ENCODE data around the gene CFAP161.

The CFAP161 gene

DNA sequence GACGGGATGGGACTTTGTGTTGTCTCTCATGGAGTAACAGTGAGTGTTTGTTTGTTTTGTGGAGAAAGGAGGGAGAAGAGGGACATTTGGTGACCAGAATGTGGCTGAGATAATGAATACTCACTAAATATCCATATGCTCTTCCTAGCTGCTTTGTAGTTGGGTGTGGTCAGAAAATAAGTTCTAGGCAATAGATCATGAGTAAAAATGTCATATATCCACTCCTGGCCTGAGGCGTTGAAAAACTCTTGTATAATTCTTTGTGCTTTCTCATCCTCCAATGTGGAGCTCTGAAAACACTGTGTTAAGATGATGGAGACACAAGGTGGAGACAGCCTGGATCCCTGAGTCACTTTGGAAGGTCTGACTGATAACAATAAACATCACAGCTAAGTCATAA is 34.6 kb downstream of the CFAP161 start:
- Histone ChIP-seq H3K36me3 (ENCODE audit: control insufficient read depth, insufficient read depth, low read length) (no peaks in the 10 kb centered on the region), H3K4me1 (ENCODE audit: control insufficient read depth, insufficient read depth, low read length) (no peaks in the 10 kb centered on the region), H3K4me3 (ENCODE audit: low read length) (no peak overlapping the region), H3K27ac (ENCODE audit: low read length) (no peak overlapping the region), H3K27me3 (ENCODE audit: control insufficient read depth, insufficient read depth, low read length) (no peaks in the 10 kb centered on the region), H3K9me3 (ENCODE audit: control insufficient read depth, insufficient read depth, low read length) (no peaks in the 10 kb centered on the region)
- WGBS (ENCODE audit: insufficient coverage, insufficient read length) = no CpG with 5 or more reads among the region's 2 CpGs
- DNase-seq (ENCODE audit: low read depth, low spot score) = no peak

DNA sequence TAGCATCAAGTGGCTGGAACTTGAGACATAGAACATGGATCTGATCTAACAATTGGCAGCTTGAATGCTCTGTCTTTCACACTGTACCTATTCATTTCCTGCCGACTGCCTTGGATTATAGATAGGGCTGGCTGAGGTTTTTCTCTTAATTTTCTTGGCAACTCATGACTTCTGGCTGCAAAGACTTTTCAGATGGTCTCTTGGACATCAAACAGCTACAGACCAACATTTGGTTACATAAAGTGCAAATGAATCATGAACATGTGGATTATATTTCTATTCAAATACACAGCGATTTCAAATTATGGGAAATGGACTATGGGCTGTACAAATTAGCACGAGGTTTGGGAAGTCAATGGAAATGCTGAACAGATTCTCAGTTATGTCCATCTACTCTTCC is 36.4 kb downstream of the CFAP161 start:
- H3K27ac ChIP-seq (ENCODE audit: low read length) = no peak overlapping the region
- no CpG with 5 or more reads among the region's 3 CpGs for WGBS (ENCODE audit: insufficient coverage, insufficient read length)
- no peak for DNase-seq (ENCODE audit: low read depth, low spot score)
- H3K27me3 ChIP-seq (ENCODE audit: control insufficient read depth, insufficient read depth, low read length) = no peaks in the 10 kb centered on the region
- no peaks in the 10 kb centered on the region for H3K9me3 ChIP-seq (ENCODE audit: control insufficient read depth, insufficient read depth, low read length)
- no peaks in the 10 kb centered on the region for H3K36me3 ChIP-seq (ENCODE audit: control insufficient read depth, insufficient read depth, low read length)
- no peak overlapping the region for H3K4me3 ChIP-seq (ENCODE audit: low read length)
- H3K4me1 ChIP-seq (ENCODE audit: control insufficient read depth, insufficient read depth, low read length) = no peaks in the 10 kb centered on the region; the same call in 1 of the 2 replicates

- Histone ChIP-seq H3K4me3 (ENCODE audit: low read length) (no peak overlapping the region), H3K27ac (ENCODE audit: low read length) (no peak overlapping the region), H3K36me3 (ENCODE audit: control insufficient read depth, insufficient read depth, low read length) (no peaks in the 10 kb centered on the region), H3K4me1 (ENCODE audit: control insufficient read depth, insufficient read depth, low read length) (no peaks in the 10 kb centered on the region; the same call in 1 of the 2 replicates), H3K9me3 (ENCODE audit: control insufficient read depth, insufficient read depth, low read length) (no peaks in the 10 kb centered on the region), H3K27me3 (ENCODE audit: control insufficient read depth, insufficient read depth, low read length) (no peaks in the 10 kb centered on the region)
- DNase-seq (ENCODE audit: low read depth, low spot score) = no peak
Measured at GRCh38 chr15:81171286-81171685, 37.2 kb downstream of the CFAP161 start.

DNA sequence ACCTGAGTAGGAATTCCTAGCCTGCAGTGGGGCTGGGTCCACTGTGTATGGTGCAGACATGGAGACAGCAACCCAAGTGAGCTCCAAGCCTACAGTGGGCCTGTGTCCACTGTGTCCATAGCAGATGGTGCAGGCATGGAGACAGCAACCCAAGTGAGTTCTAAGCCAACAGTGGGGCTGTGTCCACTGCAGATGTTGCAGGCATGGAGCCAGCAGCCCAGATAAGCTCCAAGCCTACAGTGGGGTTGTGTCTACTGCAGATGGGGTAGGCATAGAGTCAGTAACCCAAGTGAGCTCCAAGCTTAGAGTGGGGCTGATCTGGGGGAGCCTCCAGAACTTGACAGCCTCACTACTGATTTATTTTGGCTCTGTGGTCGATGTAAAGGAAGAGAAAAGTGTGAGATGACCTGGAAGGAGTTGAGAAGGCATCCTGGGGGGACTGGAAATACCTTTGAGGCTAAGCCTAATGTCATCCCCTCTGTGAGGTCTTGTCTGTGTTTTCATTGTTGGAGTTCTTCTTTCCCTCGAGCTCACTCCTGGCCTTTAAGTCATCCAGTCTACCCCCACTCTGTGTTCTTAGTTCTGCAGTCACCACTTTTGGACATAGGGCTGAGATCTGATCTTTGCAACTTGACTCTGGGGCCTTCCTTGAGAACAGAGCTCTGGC is 40.2 kb downstream of the CFAP161 start:
- Histone ChIP-seq H3K27ac (ENCODE audit: low read length) (no peak overlapping the region), H3K4me3 (ENCODE audit: low read length) (no peak overlapping the region), H3K36me3 (ENCODE audit: control insufficient read depth, insufficient read depth, low read length) (no peaks in the 10 kb centered on the region), H3K27me3 (ENCODE audit: control insufficient read depth, insufficient read depth, low read length) (no peaks in the 10 kb centered on the region), H3K4me1 (ENCODE audit: control insufficient read depth, insufficient read depth, low read length) (no peaks in the 10 kb centered on the region; the same call in 1 of the 2 replicates), H3K9me3 (ENCODE audit: control insufficient read depth, insufficient read depth, low read length) (no peaks in the 10 kb centered on the region)
- WGBS (ENCODE audit: insufficient coverage, insufficient read length) = no CpG with 5 or more reads among the region's 2 CpGs
- no peak for DNase-seq (ENCODE audit: low read depth, low spot score)

- no peaks in the 10 kb centered on the region; the same call in 1 of the 2 replicates for H3K4me1 ChIP-seq (ENCODE audit: control insufficient read depth, insufficient read depth, low read length)
- WGBS (ENCODE audit: insufficient coverage, insufficient read length) = no CpG with 5 or more reads among the region's 1 CpG
Measured at GRCh38 chr15:81174792-81175327, 40.8 kb downstream of the CFAP161 start.

DNA sequence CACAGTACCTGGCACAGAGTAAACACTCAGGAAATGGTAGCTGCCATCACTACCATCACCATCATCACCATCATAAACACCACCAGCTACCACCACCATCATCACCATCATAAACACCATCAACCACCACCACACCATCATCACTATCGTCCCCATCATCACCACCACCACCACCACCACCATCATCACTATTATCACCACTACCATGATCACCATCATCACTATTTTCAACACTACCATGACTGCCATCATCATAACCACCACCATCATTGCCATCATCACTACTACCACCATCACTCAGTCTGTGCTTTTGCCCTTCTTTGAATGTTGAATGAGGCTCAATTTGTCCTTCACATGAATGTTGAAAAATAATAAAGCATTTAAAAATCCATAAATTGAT is 41.4 kb downstream of the CFAP161 start:
- Histone ChIP-seq H3K27ac (ENCODE audit: low read length) (no peak overlapping the region), H3K27me3 (ENCODE audit: control insufficient read depth, insufficient read depth, low read length) (no peaks in the 10 kb centered on the region), H3K4me1 (ENCODE audit: control insufficient read depth, insufficient read depth, low read length) (no peaks in the 10 kb centered on the region; the same call in 1 of the 2 replicates), H3K36me3 (ENCODE audit: control insufficient read depth, insufficient read depth, low read length) (no peaks in the 10 kb centered on the region), H3K9me3 (ENCODE audit: control insufficient read depth, insufficient read depth, low read length) (no peaks in the 10 kb centered on the region), H3K4me3 (ENCODE audit: low read length) (no peak overlapping the region)
- WGBS (ENCODE audit: insufficient coverage, insufficient read length) = 100% methylated on average over 1 of the region's 1 CpG
- no peak for DNase-seq (ENCODE audit: low read depth, low spot score)

More at GRCh38 chr15:81174792-81175327, 40.8 kb downstream of the CFAP161 start:
- DNase-seq (ENCODE audit: low read depth, low spot score) = no peak
- Histone ChIP-seq H3K4me3 (ENCODE audit: low read length) (no peak overlapping the region), H3K27me3 (ENCODE audit: control insufficient read depth, insufficient read depth, low read length) (no peaks in the 10 kb centered on the region), H3K27ac (ENCODE audit: low read length) (no peak overlapping the region), H3K36me3 (ENCODE audit: control insufficient read depth, insufficient read depth, low read length) (no peaks in the 10 kb centered on the region), H3K9me3 (ENCODE audit: control insufficient read depth, insufficient read depth, low read length) (no peaks in the 10 kb centered on the region)

- no peaks in the 10 kb centered on the region; the same call in 1 of the 2 replicates for H3K4me1 ChIP-seq (ENCODE audit: control insufficient read depth, insufficient read depth, low read length)
- no CpG with 5 or more reads among the region's 16 CpGs for WGBS (ENCODE audit: insufficient coverage, insufficient read length)
- DNase-seq (ENCODE audit: low read depth, low spot score) = no peak
- H3K27ac ChIP-seq (ENCODE audit: low read length) = no peak overlapping the region
- H3K27me3 ChIP-seq (ENCODE audit: control insufficient read depth, insufficient read depth, low read length) = no peaks in the 10 kb centered on the region
- H3K4me3 ChIP-seq (ENCODE audit: low read length) = no peak overlapping the region
- no peaks in the 10 kb centered on the region for H3K36me3 ChIP-seq (ENCODE audit: control insufficient read depth, insufficient read depth, low read length)
- no peaks in the 10 kb centered on the region for H3K9me3 ChIP-seq (ENCODE audit: control insufficient read depth, insufficient read depth, low read length)
Measured at GRCh38 chr15:81176291-81176893, 42.3 kb downstream of the CFAP161 start.

DNA sequence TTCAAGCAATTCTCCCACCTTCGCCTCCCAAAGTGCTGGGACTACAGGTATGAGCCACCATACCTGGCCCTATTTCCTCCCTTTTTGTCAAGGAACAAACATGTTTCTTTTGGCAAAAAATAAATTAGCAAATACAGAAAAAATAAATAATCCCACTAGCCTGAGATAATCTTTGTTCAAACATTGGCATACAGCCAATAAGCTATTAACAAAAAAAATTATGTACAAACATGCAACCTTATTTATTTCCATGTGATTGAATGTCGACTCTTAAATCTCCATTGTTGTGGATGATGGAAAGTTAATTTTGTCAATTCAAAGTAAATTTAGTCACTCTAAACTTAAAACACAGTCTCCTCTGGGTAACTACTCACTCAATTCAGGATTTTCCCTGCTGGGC is 44.3 kb downstream of the CFAP161 start:
- no CpG with 5 or more reads among the region's 2 CpGs for WGBS (ENCODE audit: insufficient coverage, insufficient read length)
- DNase-seq (ENCODE audit: low read depth, low spot score) = no peak
- Histone ChIP-seq H3K4me3 (ENCODE audit: low read length) (no peak overlapping the region), H3K9me3 (ENCODE audit: control insufficient read depth, insufficient read depth, low read length) (no peaks in the 10 kb centered on the region), H3K36me3 (ENCODE audit: control insufficient read depth, insufficient read depth, low read length) (no peaks in the 10 kb centered on the region), H3K27ac (ENCODE audit: low read length) (no peak overlapping the region), H3K4me1 (ENCODE audit: control insufficient read depth, insufficient read depth, low read length) (peaks cover 2% of the 10 kb centered on the region; the same call in 1 of the 2 replicates), H3K27me3 (ENCODE audit: control insufficient read depth, insufficient read depth, low read length) (no peaks in the 10 kb centered on the region)

DNA sequence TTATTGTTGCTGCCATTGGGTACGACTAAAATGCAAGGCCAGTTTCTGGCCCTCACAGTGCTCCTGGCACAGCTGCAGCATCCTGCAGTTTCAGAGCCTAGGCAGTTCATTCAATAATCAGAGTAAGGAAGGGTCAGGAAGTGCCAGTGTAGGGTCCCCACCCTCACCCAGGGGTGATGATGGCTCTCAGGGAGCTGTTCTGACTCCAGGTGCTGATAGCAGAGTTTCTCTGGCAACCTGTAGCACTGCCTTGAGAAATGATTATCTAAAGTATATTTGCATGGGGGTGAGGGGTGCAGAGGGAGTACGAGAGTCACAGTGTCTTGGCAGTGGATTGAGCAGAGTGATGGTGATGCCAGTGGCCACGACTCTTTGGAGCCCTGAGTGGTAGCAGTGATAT is 47.1 kb downstream of the CFAP161 start:
- DNase-seq (ENCODE audit: low read depth, low spot score) = no peak
- H3K4me3 ChIP-seq (ENCODE audit: low read length) = no peak overlapping the region
- 0 out of 2 replicates have a peak, but pooled peaks cover 2% of the 10 kb centered on the region for H3K4me1 ChIP-seq (ENCODE audit: control insufficient read depth, insufficient read depth, low read length)
- H3K27ac ChIP-seq (ENCODE audit: low read length) = no peak overlapping the region
- WGBS (ENCODE audit: insufficient coverage, insufficient read length) = no CpG with 5 or more reads among the region's 3 CpGs
- no peaks in the 10 kb centered on the region for H3K27me3 ChIP-seq (ENCODE audit: control insufficient read depth, insufficient read depth, low read length)
- H3K36me3 ChIP-seq (ENCODE audit: control insufficient read depth, insufficient read depth, low read length) = no peaks in the 10 kb centered on the region
- no peaks in the 10 kb centered on the region for H3K9me3 ChIP-seq (ENCODE audit: control insufficient read depth, insufficient read depth, low read length)

DNA sequence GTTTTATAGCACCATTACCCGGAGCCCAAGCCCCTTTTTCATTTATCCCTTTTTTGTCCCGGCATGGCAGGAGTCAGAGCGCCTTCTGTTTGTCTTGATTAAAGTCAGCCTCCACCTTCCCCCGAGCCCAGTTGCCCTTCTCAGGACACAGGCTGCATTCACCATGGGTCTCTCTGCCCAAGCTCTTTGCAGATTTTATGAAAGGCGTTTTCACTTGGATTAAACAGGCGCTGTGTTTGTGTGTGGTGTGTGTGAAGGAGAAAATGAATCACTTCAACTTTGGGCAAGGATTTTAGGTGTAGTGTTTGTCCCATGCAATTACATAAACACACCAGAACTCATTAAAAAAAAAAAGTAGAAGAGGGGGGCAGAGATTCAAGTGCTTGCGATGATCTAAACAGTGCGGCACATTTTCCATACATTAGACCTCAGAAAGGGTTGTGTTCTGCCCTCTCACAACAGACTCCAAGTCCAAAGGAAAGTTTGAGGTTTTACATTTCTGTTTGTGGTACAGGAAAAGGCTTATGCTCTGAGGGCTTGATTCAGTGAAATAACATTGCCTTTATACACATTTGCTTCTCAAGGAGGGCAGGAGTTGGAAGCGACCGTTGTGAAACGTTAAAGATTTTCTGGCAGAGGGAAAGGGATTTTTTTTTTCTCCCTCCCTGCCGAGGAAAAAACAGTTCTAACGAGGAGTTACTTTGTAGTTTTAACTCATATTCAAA is 48.1 kb downstream of the CFAP161 start:
- H3K4me3 ChIP-seq (ENCODE audit: low read length) = no peak overlapping the region
- 0 out of 2 replicates have a peak, but pooled peaks cover 2% of the 10 kb centered on the region for H3K4me1 ChIP-seq (ENCODE audit: control insufficient read depth, insufficient read depth, low read length)
- WGBS (ENCODE audit: insufficient coverage, insufficient read length) = no CpG with 5 or more reads among the region's 13 CpGs

More for the DNA sequence above, 48.1 kb downstream of the CFAP161 start:
- no peak for DNase-seq (ENCODE audit: low read depth, low spot score)
- Histone ChIP-seq H3K36me3 (ENCODE audit: control insufficient read depth, insufficient read depth, low read length) (no peaks in the 10 kb centered on the region), H3K9me3 (ENCODE audit: control insufficient read depth, insufficient read depth, low read length) (no peaks in the 10 kb centered on the region), H3K27ac (ENCODE audit: low read length) (no peak overlapping the region), H3K27me3 (ENCODE audit: control insufficient read depth, insufficient read depth, low read length) (no peaks in the 10 kb centered on the region)

All from iPS DF 6.9 (cell line).